Progenitor cell of endocrine pancreas (in vitro differentiated cells): Measurements from ENCODE around the gene MRM1. TPM values are rescaled to one million over a fixed set of nuclear protein-coding genes. Genes with fewer than 3 reads are reported as not detected.
A peak's percentile ranks its signal among the peaks of the same experiment; 100 is the strongest.

ENCODE experiments used
- DNase-seq: peaks from one replicate; pipeline ENCODE4 v3.0.0; 2021; ENCODE audit warnings: low spot score; ENCODE audit not compliant: unreplicated experiment
- H3K27ac Mint-ChIP-seq: 2 replicates; pipeline ENCODE4 v1.8.0; 2021; ENCODE audit warnings: mild to moderate bottlenecking, moderate library complexity, mixed read lengths
- H3K27me3 Mint-ChIP-seq: 2 replicates; pipeline ENCODE4 v1.8.0; 2021; ENCODE audit warnings: mixed read lengths
- H3K36me3 Mint-ChIP-seq: 2 replicates; pipeline ENCODE4 v1.8.0; 2022; ENCODE audit warnings: mixed read lengths; ENCODE audit not compliant: insufficient read depth
- H3K4me1 Mint-ChIP-seq: 2 replicates; pipeline ENCODE4 v1.8.0; 2021; ENCODE audit warnings: low read depth, mixed read lengths
- H3K4me3 Mint-ChIP-seq: 2 replicates; pipeline ENCODE4 v1.8.0; 2021; ENCODE audit warnings: low read depth, mild to moderate bottlenecking, moderate library complexity, mixed read lengths
- H3K9me3 Mint-ChIP-seq: 2 replicates; pipeline ENCODE4 v1.8.0; 2021; ENCODE audit warnings: low read depth, mixed read lengths
- total RNA-seq: library from RNA; stranded (reverse); gene quantifications from 2 replicates; pipeline ENCODE4 v1.2.1, GENCODE V29; 2021
- TF ChIP-seq, protein P1 (sequence below): fragments of 200-600 bp; sonication (generic); IDR thresholded peaks from one replicate; pipeline ENCODE4 v1.5.0; 2021; ENCODE audit warnings: antibody characterized with exemption, mild to moderate bottlenecking; ENCODE audit not compliant: unreplicated experiment

The MRM1 gene
- total RNA-seq, 1 donor from 2014 or later: 6.6 TPM

GRCh38 chr17:36653856-36654255 lies 52.5 kb downstream of the MRM1 start:
- no peak overlapping the region for H3K4me3 Mint-ChIP-seq
- H3K27me3 Mint-ChIP-seq: peaks cover 62% of the 10 kb centered on the region
- no peaks in the 10 kb centered on the region for H3K36me3 Mint-ChIP-seq
- no peak overlapping the region for H3K27ac Mint-ChIP-seq
- H3K9me3 Mint-ChIP-seq: no peaks in the 10 kb centered on the region
- TF ChIP-seq, protein P1, sequence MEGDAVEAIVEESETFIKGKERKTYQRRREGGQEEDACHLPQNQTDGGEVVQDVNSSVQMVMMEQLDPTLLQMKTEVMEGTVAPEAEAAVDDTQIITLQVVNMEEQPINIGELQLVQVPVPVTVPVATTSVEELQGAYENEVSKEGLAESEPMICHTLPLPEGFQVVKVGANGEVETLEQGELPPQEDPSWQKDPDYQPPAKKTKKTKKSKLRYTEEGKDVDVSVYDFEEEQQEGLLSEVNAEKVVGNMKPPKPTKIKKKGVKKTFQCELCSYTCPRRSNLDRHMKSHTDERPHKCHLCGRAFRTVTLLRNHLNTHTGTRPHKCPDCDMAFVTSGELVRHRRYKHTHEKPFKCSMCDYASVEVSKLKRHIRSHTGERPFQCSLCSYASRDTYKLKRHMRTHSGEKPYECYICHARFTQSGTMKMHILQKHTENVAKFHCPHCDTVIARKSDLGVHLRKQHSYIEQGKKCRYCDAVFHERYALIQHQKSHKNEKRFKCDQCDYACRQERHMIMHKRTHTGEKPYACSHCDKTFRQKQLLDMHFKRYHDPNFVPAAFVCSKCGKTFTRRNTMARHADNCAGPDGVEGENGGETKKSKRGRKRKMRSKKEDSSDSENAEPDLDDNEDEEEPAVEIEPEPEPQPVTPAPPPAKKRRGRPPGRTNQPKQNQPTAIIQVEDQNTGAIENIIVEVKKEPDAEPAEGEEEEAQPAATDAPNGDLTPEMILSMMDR: no peak
- peaks cover 1% of the 10 kb centered on the region for H3K4me1 Mint-ChIP-seq
- DNase-seq: no peak

DNA sequence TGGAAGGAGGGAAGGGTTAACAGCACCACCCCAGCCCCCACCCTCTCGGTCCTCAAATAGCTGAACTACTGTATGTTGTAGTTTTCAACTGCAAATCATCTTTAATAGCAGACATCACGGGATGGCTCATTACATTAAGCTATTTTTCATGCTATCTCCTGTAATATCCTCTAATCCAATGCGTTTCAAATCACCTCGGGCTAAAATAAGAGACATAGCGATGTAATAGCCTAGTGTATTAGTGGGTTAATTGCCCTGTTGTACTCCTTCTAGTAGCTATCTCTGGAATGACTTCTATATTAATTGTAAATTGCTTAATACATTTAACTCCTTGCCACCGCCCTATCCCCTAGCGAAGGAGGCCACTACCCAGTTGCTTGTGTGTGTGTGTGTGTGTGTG lies 54.3 kb downstream of the MRM1 start:
- H3K9me3 Mint-ChIP-seq: no peaks in the 10 kb centered on the region
- peaks cover 1% of the 10 kb centered on the region for H3K4me1 Mint-ChIP-seq
- H3K27ac Mint-ChIP-seq: no peak overlapping the region
- H3K4me3 Mint-ChIP-seq: no peak overlapping the region
- H3K36me3 Mint-ChIP-seq: no peaks in the 10 kb centered on the region
- H3K27me3 Mint-ChIP-seq: peaks cover 59% of the 10 kb centered on the region
- TF ChIP-seq, protein P1: no peak
- DNase-seq: no peak

DNA sequence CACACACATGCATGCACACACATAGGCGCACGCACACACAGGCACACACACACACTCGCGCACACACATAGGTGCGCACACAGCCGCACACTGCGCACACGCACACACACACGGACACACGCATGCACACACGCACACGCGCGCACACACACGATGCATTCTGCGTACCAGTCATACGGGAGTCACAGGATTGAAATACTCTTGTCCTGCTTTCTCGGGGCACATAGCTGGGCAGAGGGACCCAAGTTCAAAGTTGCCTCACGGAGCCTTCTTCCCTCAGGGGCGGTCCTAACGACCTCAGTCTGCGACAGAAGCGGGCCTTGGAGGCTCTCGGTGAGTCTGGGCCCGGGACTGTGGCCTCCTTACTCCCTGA lies 56.0 kb downstream of the MRM1 start:
- no peak for DNase-seq
- Mint-ChIP-seq H3K4me1 (peaks cover 1% of the 10 kb centered on the region), H3K4me3 (peak overlapping the region; percentile 71), H3K9me3 (no peaks in the 10 kb centered on the region), H3K36me3 (no peaks in the 10 kb centered on the region), H3K27me3 (peaks cover 47% of the 10 kb centered on the region), H3K27ac (no peak overlapping the region)
- TF ChIP-seq, protein P1: no peak

GRCh38 chr17:36657763-36658490 lies 56.5 kb downstream of the MRM1 start:
- H3K27me3 Mint-ChIP-seq: peaks cover 47% of the 10 kb centered on the region
- H3K4me3 Mint-ChIP-seq: peak overlapping the region; percentile 71
- peaks cover 1% of the 10 kb centered on the region for H3K4me1 Mint-ChIP-seq
- peak; percentile 21 for DNase-seq
- H3K9me3 Mint-ChIP-seq: no peaks in the 10 kb centered on the region
- no peak overlapping the region for H3K27ac Mint-ChIP-seq
- no peaks in the 10 kb centered on the region for H3K36me3 Mint-ChIP-seq
- TF ChIP-seq, protein P1: peak; percentile 50

Other genes with a start within 250 kb of the MRM1 start
- not detected in 2 replicates for gene TBC1D3H, start 213.1 kb upstream of the MRM1 start, total RNA-seq
- gene ZNHIT3, start 114.9 kb upstream of the MRM1 start, total RNA-seq: 43.9 and 49.1 TPM in 2 replicates
- 77.7 and 82.2 TPM in 2 replicates for gene MYO19, start 66.7 kb upstream of the MRM1 start, total RNA-seq
- gene PIGW, start 66.6 kb upstream of the MRM1 start, total RNA-seq: 7.3 and 8.7 TPM in 2 replicates
- 74.2 and 75.3 TPM in 2 replicates for gene GGNBP2, start 56.7 kb upstream of the MRM1 start, total RNA-seq
- 12.0 and 15.7 TPM in 2 replicates for gene DHRS11, start 9.7 kb upstream of the MRM1 start, total RNA-seq